EL (cell line): ENCODE measurements around the gene CNP.

Experiments
- DNase-seq: peaks from one replicate; pipeline ENCODE4 v3.0.0-alpha.2; 2016

Gene CNP

DNA sequence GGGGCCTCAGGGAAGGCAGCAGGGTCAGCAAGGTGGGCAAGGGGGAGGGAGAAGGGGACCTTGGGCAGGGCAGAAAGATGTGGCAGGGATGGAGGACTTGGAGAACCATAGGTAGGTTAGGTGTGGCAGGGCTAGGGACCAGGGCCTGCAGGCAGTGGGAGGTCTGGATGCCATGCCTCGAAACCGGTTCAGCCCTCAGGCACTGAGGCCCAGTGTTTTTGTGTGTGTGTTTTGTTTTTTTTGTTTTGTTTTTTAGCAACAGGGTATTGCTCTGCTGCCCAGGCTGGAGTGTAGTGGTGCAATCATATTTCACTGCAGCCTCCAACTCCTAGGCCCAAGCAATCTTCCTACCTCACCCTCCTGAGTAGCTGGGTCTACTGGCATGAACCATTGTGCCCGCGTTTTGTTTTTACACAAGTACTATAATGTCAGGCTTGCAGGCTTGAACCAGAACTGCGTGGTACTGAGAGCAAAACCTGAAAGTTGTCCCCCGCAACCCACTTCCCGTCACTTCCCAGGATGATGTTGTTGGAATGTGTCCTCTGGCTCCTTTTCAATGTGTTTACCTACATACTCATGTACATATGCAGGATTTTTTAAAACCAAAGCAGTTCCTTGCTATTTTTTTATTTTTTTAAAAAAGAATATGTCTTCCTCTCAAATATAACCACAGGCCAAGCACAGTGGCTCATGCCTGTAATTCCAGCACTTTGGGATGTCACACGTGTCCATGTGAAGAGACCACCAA, 23.8 kb upstream of the CNP start:
- no peak for DNase-seq

- DNase-seq, result no peak
Measured at GRCh38 chr17:41943492-41943891, 23.1 kb upstream of the CNP start.

DNA sequence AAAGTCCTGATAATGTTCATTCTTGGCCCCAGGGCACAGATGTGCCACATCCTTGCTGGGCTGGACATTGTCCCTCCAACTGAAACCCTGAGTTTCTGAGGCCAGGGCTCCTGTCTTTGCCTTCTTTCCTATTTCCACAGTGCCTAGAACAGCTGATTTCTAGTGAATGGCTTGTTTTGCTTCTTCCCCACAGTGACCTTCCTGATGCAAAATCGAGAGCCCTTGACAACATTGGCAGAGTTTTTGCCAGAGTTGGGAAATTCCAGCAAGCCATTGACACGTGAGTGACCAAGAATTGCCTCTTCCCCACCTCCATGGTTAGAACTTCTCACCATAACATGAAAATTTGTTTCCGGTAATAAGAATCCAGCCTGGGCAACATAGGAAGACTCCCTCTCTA, 21.7 kb upstream of the CNP start:
- DNase-seq, result no peak

DNA sequence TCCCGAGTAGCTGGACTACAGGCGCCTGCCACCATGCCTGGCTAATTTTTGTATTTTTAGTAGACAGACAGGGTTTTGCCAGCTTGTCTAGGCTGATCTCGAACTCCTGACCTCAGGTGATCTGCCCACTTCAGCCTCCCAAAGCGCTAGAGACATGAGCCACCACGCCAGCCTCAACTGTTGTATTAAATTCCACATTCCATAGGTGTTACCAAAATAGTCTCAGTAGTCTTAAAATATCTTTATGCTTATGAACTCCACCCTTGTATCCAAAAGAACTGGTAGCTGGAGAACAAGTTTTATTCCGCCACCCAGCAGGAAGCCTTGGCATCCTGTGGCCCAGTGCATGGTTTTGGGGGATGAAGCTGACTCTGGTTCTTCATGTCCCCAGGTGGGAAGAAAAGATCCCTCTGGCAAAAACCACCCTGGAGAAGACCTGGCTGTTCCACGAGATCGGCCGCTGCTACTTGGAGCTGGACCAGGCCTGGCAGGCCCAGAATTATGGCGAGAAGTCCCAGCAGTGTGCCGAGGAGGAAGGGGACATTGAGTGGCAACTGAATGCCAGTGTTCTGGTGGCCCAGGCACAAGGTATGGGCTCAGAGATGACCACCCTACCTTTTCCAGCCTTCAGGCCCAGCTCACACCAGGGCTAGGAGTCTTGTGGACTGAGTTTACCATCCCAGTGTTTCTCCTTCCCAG, 17.7 kb upstream of the CNP start:
- no peak for DNase-seq

DNA sequence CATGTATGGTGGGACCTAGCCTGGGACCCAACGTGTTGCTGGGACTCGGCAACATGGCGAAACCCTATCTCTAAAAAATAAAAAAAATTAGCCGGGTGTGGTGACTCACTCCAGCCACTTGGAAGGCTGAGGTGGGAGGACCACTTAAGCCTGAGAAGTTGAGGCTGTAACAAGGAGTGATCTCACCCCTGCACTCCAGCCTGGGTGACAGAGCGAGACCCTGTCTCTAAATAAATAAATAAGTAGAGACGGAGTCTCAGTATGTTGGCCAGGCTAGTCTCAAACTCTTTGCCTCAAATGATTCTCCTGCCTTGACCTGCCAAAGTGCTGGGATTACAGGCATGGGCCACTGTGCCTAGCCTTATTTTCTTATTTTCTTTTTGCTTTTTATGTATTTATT, 10.1 kb upstream of the CNP start:
- DNase-seq, result no peak

- peak; percentile 52 for DNase-seq
Measured at GRCh38 chr17:41957031-41957868, 9.3 kb upstream of the CNP start.

- DNase-seq, result no peak
Measured at GRCh38 chr17:41957869-41958439, 8.6 kb upstream of the CNP start.

DNA sequence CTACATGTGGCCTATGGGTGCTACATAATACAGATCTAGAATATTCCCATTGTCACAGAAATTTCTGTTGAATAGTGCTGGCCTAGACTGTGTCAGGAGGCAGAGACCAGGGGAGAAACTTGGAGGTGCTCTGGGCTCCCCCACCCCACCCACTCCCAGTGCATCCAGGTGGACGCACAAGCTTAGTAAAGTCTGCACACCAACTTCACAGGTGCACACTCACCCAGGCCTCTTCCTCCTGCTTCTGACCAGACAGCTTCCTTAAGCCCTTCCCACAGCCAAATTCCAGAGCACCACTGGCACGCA, 7.6 kb upstream of the CNP start:
- DNase-seq, result no peak

DNA sequence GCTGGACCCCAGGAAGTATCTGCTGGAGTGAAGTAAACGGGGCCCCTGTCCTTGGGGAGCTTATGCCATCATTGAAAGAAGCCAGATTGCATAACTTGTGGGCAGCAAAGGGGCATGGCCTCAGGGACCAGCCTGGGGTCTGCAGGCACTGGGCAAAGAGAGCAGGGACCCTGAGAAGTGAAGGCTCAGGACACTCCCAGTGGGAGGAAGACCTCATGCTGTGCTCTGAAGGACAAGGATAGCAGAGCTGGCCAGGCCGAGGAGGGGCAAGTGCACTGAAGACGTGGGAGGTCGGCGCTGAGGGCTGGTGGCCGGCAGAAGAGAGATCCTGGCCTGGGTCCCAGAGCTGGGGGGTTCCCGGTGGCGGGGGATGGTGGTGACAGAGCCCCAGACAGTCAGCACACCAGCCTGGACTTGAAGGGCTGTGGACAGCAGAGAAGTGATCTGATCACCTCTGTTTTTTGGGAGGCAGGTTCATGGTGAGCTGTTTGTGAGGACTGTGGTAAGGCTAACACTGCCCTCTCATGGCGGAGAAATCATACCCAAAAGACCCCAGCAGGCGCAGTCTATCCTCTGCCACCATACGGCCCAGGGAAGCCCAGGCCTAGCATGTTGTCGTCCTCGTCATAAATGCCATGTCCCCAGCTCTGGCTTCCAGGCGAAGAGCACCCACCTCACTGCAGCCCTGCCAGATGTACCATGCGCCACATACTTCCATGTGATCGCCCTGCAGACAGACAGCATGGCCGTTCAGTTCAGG, 7.1 kb upstream of the CNP start:
- DNase-seq, result peak; percentile 52

- DNase-seq, result no peak
Measured at GRCh38 chr17:41962111-41962510, 4.5 kb upstream of the CNP start.

DNA sequence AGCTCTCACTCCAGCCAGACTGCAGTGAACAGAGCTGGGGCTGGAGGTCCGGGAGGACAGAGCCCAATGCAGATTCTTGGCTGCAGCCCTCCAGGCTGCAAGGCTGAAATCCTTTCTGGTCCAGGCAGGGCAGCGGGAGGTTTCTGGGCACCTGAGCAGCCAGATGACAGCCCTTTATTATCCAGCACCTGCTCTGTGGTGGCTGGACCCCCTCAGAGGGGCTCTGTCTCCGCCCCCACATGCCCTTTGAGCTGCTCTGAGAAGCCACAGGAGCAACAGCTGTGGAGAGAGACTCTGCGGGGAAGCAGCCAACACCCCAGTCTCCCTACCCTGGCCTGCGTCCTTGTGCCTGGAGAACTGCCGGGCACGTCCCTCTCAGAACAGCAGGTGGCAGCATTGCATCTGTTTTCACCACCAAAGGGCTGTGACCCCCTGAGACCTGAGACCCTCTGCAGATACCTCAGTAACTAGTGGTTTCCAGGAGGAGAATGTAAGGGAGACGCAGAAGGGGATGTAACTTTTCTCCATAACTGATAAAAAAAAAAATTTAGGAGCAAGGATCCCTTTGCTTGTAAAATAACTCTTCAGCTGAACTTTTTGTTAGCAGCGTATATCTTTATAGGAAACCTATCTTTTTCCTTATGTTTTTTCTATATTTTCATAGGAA, 3.7 kb upstream of the CNP start:
- DNase-seq, result peak; percentile 65

DNA sequence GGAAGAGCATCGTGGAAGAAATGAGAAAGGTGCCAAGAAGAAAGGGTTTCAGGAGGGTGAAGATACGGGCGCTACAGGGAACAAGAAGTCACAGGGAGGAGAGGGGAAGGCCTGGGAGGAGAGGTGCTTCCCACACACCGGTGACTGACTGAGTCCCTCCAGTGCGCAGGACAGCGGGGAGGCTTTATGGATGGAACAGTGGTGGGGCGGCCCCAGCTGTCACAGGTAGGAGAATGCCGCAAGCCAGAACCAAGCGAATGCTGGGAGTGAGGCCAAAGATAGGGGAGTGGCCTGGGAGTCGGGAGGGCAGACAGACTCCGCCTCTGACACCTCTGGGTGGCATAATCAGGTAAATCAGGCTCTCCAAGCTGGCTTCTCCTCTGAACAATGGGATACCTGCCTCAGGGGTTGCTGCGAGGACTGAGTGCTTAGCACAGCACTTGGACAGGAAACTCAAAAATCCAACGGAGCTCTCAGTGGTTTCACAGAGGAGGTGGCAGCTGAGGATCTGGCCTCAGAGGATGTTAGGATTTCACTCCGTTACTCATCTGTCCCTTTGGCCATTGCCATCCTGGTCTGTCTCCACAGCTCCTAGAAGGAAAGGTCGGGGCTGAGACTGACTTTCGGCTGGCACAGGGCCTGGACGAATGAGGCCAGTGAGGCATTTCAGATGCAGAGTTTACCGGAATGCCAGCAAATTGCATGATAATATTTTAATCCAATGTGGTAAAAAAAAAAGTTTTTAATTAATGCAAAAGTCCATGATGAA, 717 bp upstream of the CNP start:
- peak; percentile 49 for DNase-seq

GRCh38 chr17:41967141-41967920, 736 bp downstream of the CNP start:
- DNase-seq, result peak; percentile 31

GRCh38 chr17:41967921-41968578, 1.5 kb downstream of the CNP start:
- DNase-seq, result no peak

DNA sequence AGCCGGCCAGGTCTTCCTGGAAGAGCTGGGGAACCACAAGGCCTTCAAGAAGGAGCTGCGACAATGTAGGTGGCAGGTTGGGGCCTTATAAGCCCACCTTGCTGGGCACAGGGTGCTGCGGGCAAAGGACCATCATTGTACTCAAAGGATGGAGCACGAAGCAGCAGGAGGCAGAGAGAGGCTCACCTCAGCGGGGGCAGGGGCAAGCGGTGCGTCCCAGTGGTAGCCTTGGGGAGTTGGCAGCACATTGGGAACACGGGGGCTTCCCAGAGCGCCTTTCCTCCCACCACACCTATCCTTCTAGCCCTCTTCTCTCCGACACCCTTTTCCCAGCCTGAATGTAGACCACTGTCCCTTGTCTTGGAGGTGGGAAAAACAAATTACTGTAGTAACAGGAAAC, 2.1 kb downstream of the CNP start:
- no peak for DNase-seq

GRCh38 chr17:41970901-41971331, 4.3 kb downstream of the CNP start:
- DNase-seq, result no peak

GRCh38 chr17:41971721-41972523, 5.3 kb downstream of the CNP start:
- DNase-seq, result no peak

GRCh38 chr17:41972571-41973407, 6.2 kb downstream of the CNP start:
- no peak for DNase-seq
